Activated naive CD8-positive, alpha-beta T cell (primary cell): Measurements from ENCODE around the gene SPATA13.
A peak's percentile ranks its signal among the peaks of the same experiment; 100 is the strongest.

ENCODE experiments used
- H3K27ac Mint-ChIP-seq: one replicate; pipeline ENCODE4 v1.8.0; 2021; ENCODE audit warnings: mixed read lengths
- H3K27me3 Mint-ChIP-seq: one replicate; pipeline ENCODE4 v1.8.0; 2021; ENCODE audit warnings: mixed read lengths
- H3K36me3 Mint-ChIP-seq: one replicate; pipeline ENCODE4 v1.8.0; 2021; ENCODE audit warnings: mixed read lengths
- H3K4me1 Mint-ChIP-seq: one replicate; pipeline ENCODE4 v1.8.0; 2021; ENCODE audit warnings: low read depth, mixed read lengths
- H3K4me3 Mint-ChIP-seq: one replicate; pipeline ENCODE4 v1.8.0; 2021; ENCODE audit warnings: mild to moderate bottlenecking, mixed read lengths
- H3K9me3 Mint-ChIP-seq: one replicate; pipeline ENCODE4 v1.8.0; 2021; ENCODE audit warnings: low read depth, mixed read lengths

SPATA13 gene

DNA sequence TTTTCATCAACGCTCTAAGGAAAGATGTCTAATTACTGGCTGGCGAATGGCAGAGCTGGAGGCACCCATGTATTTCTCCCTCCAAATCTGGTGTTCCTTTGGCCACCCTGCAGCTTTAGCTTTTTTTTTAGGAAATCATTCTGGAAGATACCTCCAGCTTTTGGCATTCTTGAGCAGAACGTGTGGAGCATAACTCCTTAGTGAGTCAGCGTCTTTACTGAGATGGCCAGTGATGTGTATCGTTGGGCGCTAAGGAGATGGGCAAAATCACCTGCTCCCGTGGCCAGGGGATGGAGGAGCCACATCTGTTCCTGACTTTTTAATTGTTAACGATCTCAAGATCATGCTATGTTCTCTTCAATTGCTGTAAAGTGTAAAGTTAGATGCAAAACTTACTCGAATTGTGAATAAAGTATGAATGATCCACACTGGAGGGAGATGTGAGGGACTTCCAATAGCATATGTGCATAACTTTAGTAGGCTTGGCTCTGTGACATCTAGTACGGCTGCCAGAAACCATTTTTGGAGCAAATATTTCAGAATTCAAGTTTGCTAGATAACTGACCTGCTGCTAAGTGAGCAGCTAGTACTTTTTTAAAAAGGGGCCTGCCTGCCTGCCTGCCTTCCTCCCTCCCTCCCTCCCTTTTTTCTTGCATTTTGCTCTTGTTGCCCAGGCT, 124.5 kb downstream of the SPATA13 start:
- Mint-ChIP-seq H3K27me3 (no peaks in the 10 kb centered on the region), H3K9me3 (no peaks in the 10 kb centered on the region), H3K4me1 (peaks cover 31% of the 10 kb centered on the region), H3K36me3 (peaks cover 4% of the 10 kb centered on the region), H3K4me3 (no peak overlapping the region), H3K27ac (peak overlapping the region; percentile 58)

DNA sequence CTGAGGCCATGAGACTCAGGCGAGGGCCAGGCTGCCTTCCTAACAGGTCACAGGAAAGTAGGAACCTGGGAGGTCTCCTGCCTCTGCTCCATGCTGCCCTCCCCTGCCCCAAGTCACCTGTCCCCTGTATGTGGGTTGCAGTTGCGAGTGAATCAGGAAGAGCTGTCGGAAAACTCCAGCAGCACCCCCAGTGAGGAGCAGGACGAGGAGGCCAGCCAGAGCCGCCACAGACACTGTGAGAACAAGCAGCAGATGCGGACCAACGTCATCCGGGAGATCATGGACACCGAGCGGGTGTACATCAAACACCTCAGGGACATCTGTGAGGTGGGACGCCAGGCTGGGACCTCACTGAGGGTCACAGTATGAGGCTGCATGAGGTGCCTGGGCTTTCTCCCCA, 126.1 kb downstream of the SPATA13 start:
- Mint-ChIP-seq H3K9me3 (no peaks in the 10 kb centered on the region), H3K4me3 (no peak overlapping the region), H3K4me1 (peaks cover 20% of the 10 kb centered on the region), H3K36me3 (peaks cover 4% of the 10 kb centered on the region), H3K27me3 (no peaks in the 10 kb centered on the region), H3K27ac (no peak overlapping the region)

- H3K9me3 Mint-ChIP-seq: no peaks in the 10 kb centered on the region
- H3K27me3 Mint-ChIP-seq: no peaks in the 10 kb centered on the region
- peaks cover 8% of the 10 kb centered on the region for H3K4me1 Mint-ChIP-seq
- peaks cover 7% of the 10 kb centered on the region for H3K36me3 Mint-ChIP-seq
- peak overlapping the region; percentile 18 for H3K27ac Mint-ChIP-seq
- no peak overlapping the region for H3K4me3 Mint-ChIP-seq
Observed at GRCh38 chr13:24287748-24288287, 127.3 kb downstream of the SPATA13 start.

DNA sequence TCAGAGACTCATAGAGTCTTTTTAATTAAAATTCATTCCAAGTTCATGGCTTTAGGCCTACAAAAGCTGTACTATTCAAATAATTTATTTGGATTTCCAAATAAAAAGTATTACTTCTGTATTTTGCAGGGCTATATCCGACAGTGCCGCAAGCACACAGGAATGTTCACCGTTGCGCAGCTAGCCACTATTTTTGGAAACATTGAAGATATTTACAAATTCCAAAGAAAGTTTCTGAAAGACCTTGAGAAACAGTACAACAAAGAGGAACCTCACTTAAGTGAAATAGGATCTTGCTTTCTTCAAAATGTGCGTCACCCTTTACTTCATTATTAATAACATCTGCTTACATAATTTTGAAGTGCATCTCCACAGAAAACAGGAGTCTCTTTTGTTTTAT, 128.3 kb downstream of the SPATA13 start:
- no peak overlapping the region for H3K27ac Mint-ChIP-seq
- peaks cover 2% of the 10 kb centered on the region for H3K4me1 Mint-ChIP-seq
- peaks cover 7% of the 10 kb centered on the region for H3K36me3 Mint-ChIP-seq
- H3K27me3 Mint-ChIP-seq: no peaks in the 10 kb centered on the region
- no peak overlapping the region for H3K4me3 Mint-ChIP-seq
- no peaks in the 10 kb centered on the region for H3K9me3 Mint-ChIP-seq

DNA sequence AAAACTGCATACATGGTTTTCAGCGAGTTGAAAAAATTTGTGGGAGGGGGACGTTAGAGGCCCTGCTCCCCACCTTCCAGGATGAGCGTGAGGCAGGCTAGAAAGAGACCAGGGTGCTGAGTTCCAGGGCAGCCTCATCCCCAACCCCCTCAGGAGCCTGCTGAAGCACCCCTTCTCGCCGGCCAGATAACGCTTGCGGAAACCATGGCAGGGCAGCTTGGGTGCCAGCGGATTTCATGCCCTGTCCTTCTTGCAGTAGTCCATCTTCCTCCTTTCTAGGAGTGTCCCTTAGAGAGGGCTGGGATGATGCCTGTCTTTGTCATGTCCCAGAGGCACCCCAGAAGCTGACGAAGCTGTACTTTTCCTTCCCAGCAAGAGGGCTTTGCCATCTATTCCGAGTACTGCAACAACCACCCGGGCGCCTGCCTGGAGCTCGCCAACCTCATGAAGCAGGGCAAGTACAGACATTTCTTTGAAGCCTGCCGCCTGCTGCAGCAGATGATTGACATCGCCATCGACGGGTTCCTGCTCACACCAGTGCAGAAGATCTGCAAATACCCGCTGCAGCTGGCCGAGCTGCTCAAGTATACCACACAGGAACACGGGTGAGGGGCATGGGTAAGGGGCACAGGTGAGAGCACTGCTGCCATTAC, 129.9 kb downstream of the SPATA13 start:
- peaks cover 7% of the 10 kb centered on the region for H3K36me3 Mint-ChIP-seq
- no peaks in the 10 kb centered on the region for H3K4me1 Mint-ChIP-seq
- H3K27ac Mint-ChIP-seq: peak overlapping the region; percentile 84
- H3K27me3 Mint-ChIP-seq: no peaks in the 10 kb centered on the region
- no peak overlapping the region for H3K4me3 Mint-ChIP-seq
- H3K9me3 Mint-ChIP-seq: no peaks in the 10 kb centered on the region

- peaks cover 7% of the 10 kb centered on the region for H3K36me3 Mint-ChIP-seq
- no peak overlapping the region for H3K4me3 Mint-ChIP-seq
- H3K9me3 Mint-ChIP-seq: no peaks in the 10 kb centered on the region
- H3K27ac Mint-ChIP-seq: no peak overlapping the region
- H3K4me1 Mint-ChIP-seq: no peaks in the 10 kb centered on the region
- H3K27me3 Mint-ChIP-seq: no peaks in the 10 kb centered on the region
Observed at GRCh38 chr13:24292481-24292880, 132.0 kb downstream of the SPATA13 start.

DNA sequence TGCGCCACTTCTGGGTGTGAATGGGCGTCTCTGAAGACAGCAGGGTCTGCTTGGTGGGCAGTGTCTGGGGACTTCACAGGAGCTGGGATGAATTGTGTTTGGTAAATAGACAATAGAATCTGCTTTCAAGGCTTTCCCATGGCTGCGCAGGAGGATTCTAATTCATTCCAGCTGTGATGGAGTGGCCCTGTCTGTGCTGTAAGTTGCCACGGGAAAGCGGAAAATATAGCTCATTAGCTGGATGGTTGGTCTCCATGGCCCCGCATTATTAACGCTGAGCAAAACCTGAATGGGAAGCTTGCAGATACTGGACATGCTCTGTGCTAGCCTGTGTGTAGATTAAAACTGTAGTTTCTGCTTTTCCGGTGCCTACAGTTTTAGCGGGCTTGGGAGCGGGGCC, 133.2 kb downstream of the SPATA13 start:
- no peaks in the 10 kb centered on the region for H3K9me3 Mint-ChIP-seq
- H3K36me3 Mint-ChIP-seq: peaks cover 7% of the 10 kb centered on the region
- H3K4me3 Mint-ChIP-seq: no peak overlapping the region
- no peaks in the 10 kb centered on the region for H3K27me3 Mint-ChIP-seq
- no peaks in the 10 kb centered on the region for H3K4me1 Mint-ChIP-seq
- peak overlapping the region; percentile 8 for H3K27ac Mint-ChIP-seq

- Mint-ChIP-seq H3K4me1 (no peaks in the 10 kb centered on the region), H3K27ac (peak overlapping the region; percentile 28), H3K9me3 (no peaks in the 10 kb centered on the region), H3K36me3 (peaks cover 10% of the 10 kb centered on the region), H3K27me3 (no peaks in the 10 kb centered on the region), H3K4me3 (no peak overlapping the region)
Observed at GRCh38 chr13:24299488-24300114, 139.1 kb downstream of the SPATA13 start.

- H3K36me3 Mint-ChIP-seq: peaks cover 14% of the 10 kb centered on the region
- no peaks in the 10 kb centered on the region for H3K9me3 Mint-ChIP-seq
- H3K27ac Mint-ChIP-seq: peak overlapping the region; percentile 72
- no peaks in the 10 kb centered on the region for H3K4me1 Mint-ChIP-seq
- no peaks in the 10 kb centered on the region for H3K27me3 Mint-ChIP-seq
- H3K4me3 Mint-ChIP-seq: no peak overlapping the region
Observed at GRCh38 chr13:24301434-24301833, 140.9 kb downstream of the SPATA13 start.

- Mint-ChIP-seq H3K4me1 (no peaks in the 10 kb centered on the region), H3K4me3 (no peak overlapping the region), H3K27ac (no peak overlapping the region), H3K36me3 (peaks cover 14% of the 10 kb centered on the region), H3K27me3 (no peaks in the 10 kb centered on the region), H3K9me3 (no peaks in the 10 kb centered on the region)
Observed at GRCh38 chr13:24301911-24302310, 141.4 kb downstream of the SPATA13 start.

DNA sequence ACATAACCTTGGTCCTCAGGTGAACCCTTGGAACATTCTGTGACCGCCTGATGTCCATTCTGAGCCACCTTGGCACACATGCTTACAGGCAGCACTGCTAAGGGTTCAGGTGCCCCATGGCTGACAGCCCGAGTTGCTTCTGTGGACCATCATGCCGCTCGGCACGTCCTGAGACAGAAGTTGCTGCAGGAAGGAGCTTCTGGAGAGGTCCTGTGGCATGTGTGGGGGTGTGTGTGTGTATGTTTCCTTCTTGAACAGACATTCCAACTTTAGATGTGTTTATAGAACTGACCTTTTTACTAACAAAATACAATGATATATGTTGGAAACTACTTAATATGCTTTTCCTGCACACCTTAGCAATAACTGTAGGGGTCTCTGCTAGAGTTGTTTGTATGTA, 144.1 kb downstream of the SPATA13 start:
- Mint-ChIP-seq H3K9me3 (no peaks in the 10 kb centered on the region), H3K27ac (no peak overlapping the region), H3K27me3 (no peaks in the 10 kb centered on the region), H3K4me1 (no peaks in the 10 kb centered on the region), H3K36me3 (peaks cover 14% of the 10 kb centered on the region), H3K4me3 (no peak overlapping the region)

- no peak overlapping the region for H3K27ac Mint-ChIP-seq
- no peaks in the 10 kb centered on the region for H3K9me3 Mint-ChIP-seq
- H3K4me1 Mint-ChIP-seq: no peaks in the 10 kb centered on the region
- H3K4me3 Mint-ChIP-seq: no peak overlapping the region
- H3K27me3 Mint-ChIP-seq: no peaks in the 10 kb centered on the region
- peaks cover 10% of the 10 kb centered on the region for H3K36me3 Mint-ChIP-seq
Observed at GRCh38 chr13:24306632-24307031, 146.1 kb downstream of the SPATA13 start.

DNA sequence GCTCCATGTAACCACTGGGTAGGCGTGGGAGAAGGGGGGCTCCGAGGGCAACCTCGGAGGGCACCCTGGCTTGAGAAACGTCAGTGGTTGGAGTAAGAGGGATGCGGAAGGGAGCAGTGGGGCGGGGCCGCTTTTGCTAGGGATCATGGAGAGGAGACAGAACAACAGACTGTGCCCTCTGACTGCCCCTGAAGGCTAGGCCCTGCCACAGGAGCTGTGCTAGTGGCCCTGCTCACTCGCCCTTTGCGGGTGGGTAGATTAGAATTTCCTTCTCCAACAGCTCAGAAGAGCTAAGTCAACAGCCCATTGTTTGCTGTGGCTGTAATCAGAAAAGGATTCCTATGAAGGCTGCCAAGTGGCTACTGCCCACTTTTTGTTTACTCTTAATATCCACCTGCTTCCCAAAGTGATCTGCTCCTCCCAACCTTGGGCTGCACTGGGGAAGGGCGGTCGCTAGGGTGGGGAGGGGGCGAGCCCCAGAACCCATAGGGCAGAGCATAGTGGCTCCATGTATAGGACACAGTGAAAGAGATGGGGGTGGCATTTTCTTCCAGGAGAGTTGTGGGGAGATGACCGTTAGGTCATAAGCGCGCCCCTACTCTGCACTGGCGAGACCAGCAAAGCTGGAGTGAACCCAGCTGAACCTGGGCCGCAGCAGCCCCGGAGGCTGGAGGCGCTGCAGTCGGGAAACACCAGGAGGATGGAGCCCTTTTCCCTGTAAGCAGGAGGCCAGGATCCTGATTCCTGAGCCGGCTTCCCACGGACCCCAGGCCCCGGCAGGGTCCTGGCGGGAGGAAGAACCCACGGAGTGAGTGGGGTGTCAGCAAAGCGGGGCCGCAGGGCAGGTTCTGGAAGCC, 146.9 kb downstream of the SPATA13 start:
- no peak overlapping the region for H3K4me3 Mint-ChIP-seq
- peaks cover 9% of the 10 kb centered on the region for H3K36me3 Mint-ChIP-seq
- H3K27me3 Mint-ChIP-seq: no peaks in the 10 kb centered on the region
- no peaks in the 10 kb centered on the region for H3K9me3 Mint-ChIP-seq
- H3K27ac Mint-ChIP-seq: no peak overlapping the region
- no peaks in the 10 kb centered on the region for H3K4me1 Mint-ChIP-seq

DNA sequence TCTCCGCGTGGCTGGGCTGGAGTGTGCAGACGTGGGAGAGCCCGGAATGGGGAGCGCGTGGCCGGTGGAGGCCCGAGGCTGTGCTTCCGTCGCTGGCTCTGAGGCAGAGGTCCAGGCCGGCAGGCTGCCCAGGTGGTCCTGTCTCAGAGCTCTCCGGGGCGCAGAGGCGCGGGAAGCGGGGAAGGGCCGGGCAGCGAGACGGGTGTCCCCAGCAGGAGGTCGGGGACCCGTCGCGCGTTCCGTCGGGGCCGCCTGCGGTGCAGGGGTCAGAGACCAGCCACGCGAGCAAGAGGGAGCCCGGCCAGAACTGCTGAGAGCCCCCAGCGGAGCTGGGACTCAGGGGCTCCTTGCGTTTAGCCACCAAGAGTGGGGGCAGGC, 147.5 kb downstream of the SPATA13 start:
- no peak overlapping the region for H3K4me3 Mint-ChIP-seq
- no peaks in the 10 kb centered on the region for H3K27me3 Mint-ChIP-seq
- H3K36me3 Mint-ChIP-seq: peaks cover 7% of the 10 kb centered on the region
- H3K9me3 Mint-ChIP-seq: no peaks in the 10 kb centered on the region
- no peak overlapping the region for H3K27ac Mint-ChIP-seq
- no peaks in the 10 kb centered on the region for H3K4me1 Mint-ChIP-seq
